Measurements from ENCODE around the gene AMMECR1.

GRCh38 chrX:110171442-110171841, 146.4 kb downstream of the AMMECR1 start:
- no peak for TF ChIP-seq CTCF (IDR thresholded peaks at IDR 0.05)
- no peak for TF ChIP-seq POLR2A (IDR thresholded peaks at IDR 0.05)

All from uterus (tissue), 2 donors.